GM18507 (cell line): ENCODE results near the gene FAM193A.
"Not testable (repeated sequence)": the region's sequence is repeated elsewhere in the genome, so short reads cannot be mapped to it uniquely, and the experiment has no call there.

Experiments
- DNase-seq: peaks from one replicate; pipeline ENCODE4 v3.0.0; 2011; ENCODE audit warnings: low read depth; ENCODE audit not compliant: insufficient read length; ENCODE audit errors: extremely low spot score
- FAIRE-seq: peaks from 2 replicates; lab custom pipeline; 2011; peaks lifted over from hg19 to GRCh38; lab: Jason Lieb, UNC

FAM193A gene

GRCh38 chr4:2598511-2599303 lies 62.3 kb downstream of the FAM193A start:
- DNase-seq (peak; percentile 40), FAIRE-seq (peak; percentile 93)

- no peak for DNase-seq
- FAIRE-seq: no peak
Measured at GRCh38 chr4:2599304-2599654, 62.8 kb downstream of the FAM193A start.

- no peak for FAIRE-seq
Measured at GRCh38 chr4:2600878-2601277, 64.4 kb downstream of the FAM193A start.

GRCh38 chr4:2604614-2605013 lies 68.2 kb downstream of the FAM193A start:
- FAIRE-seq (no peak), DNase-seq (no peak)

More at GRCh38 chr4:2600878-2601277, 64.4 kb downstream of the FAM193A start:
- no peak for DNase-seq

GRCh38 chr4:2606960-2607506 lies 70.6 kb downstream of the FAM193A start:
- FAIRE-seq (peak; percentile 42), DNase-seq (no peak)

- DNase-seq (no peak), FAIRE-seq (no peak)
Measured at GRCh38 chr4:2607822-2608221, 71.4 kb downstream of the FAM193A start.

GRCh38 chr4:2608291-2608690 lies 71.8 kb downstream of the FAM193A start:
- DNase-seq (no peak), FAIRE-seq (no peak)

- FAIRE-seq: no peak
- DNase-seq: no peak
Measured at GRCh38 chr4:2615821-2616220, 79.4 kb downstream of the FAM193A start.

- DNase-seq (no peak), FAIRE-seq (no peak)
Measured at GRCh38 chr4:2617955-2618354, 81.5 kb downstream of the FAM193A start.

- FAIRE-seq, DNase-seq: not testable (repeated sequence)
Measured at GRCh38 chr4:2618729-2619128, 82.3 kb downstream of the FAM193A start.

GRCh38 chr4:2619459-2619858 lies 83.0 kb downstream of the FAM193A start:
- FAIRE-seq: no peak
- no peak for DNase-seq

GRCh38 chr4:2621419-2621818 lies 85.0 kb downstream of the FAM193A start:
- FAIRE-seq (no peak), DNase-seq (no peak)

GRCh38 chr4:2623442-2623841 lies 87.0 kb downstream of the FAM193A start:
- FAIRE-seq (no peak), DNase-seq (no peak)

- FAIRE-seq: no peak
Measured at GRCh38 chr4:2624782-2625530, 88.5 kb downstream of the FAM193A start.

GRCh38 chr4:2626231-2626630 lies 89.8 kb downstream of the FAM193A start:
- no peak for FAIRE-seq

More at GRCh38 chr4:2624782-2625530, 88.5 kb downstream of the FAM193A start:
- no peak for DNase-seq

GRCh38 chr4:2630556-2631273 lies 94.3 kb downstream of the FAM193A start:
- DNase-seq: no peak
- FAIRE-seq: no peak

More at GRCh38 chr4:2626231-2626630, 89.8 kb downstream of the FAM193A start:
- no peak for DNase-seq

- DNase-seq: no peak
- no peak for FAIRE-seq
Measured at GRCh38 chr4:2634014-2634413, 97.6 kb downstream of the FAM193A start.

- FAIRE-seq (no peak), DNase-seq (no peak)
Measured at GRCh38 chr4:2636331-2636730, 99.9 kb downstream of the FAM193A start.

- FAIRE-seq, DNase-seq: not testable (repeated sequence)
Measured at GRCh38 chr4:2636994-2637393, 100.5 kb downstream of the FAM193A start.
